Trophoblast cell (in vitro differentiated cells and primary cell): ENCODE data around the gene TMBIM1.
"Not testable (repeated sequence)": the region's sequence is repeated elsewhere in the genome, so short reads cannot be mapped to it uniquely, and the experiment has no call there.

Source experiments
- DNase-seq, 2 donors: peaks; one replicate each; pipeline ENCODE4 v3.0.0-alpha.2; 2016
- H2AFZ ChIP-seq: 2 replicates; pipeline ENCODE4 v1.6.1; 2013; ENCODE audit warnings: low read length, moderate library complexity, mild to moderate bottlenecking; ENCODE audit not compliant: insufficient read depth, poor library complexity
- H2AK5ac ChIP-seq: 2 replicates; pipeline ENCODE4 v1.6.1; 2013; ENCODE audit warnings: mild to moderate bottlenecking, low read length
- H2BK120ac ChIP-seq: 2 replicates; pipeline ENCODE4 v1.6.1; 2013; ENCODE audit warnings: low read length, mild to moderate bottlenecking, moderate library complexity; ENCODE audit not compliant: insufficient read depth, poor library complexity
- H2BK12ac ChIP-seq: 2 replicates; pipeline ENCODE4 v1.6.1; 2013; ENCODE audit warnings: mild to moderate bottlenecking, low read length, moderate library complexity
- H2BK5ac ChIP-seq: 2 replicates; pipeline ENCODE4 v1.6.1; 2013; ENCODE audit warnings: low read length, low read depth, moderate library complexity, mild to moderate bottlenecking; ENCODE audit not compliant: poor library complexity
- H3K14ac ChIP-seq: 2 replicates; pipeline ENCODE4 v1.6.1; 2013; ENCODE audit warnings: mild to moderate bottlenecking, low read length
- H3K18ac ChIP-seq: 2 replicates; pipeline ENCODE4 v1.6.1; 2013; ENCODE audit warnings: mild to moderate bottlenecking, low read length
- H3K23ac ChIP-seq: 2 replicates; pipeline ENCODE4 v1.6.1; 2013; ENCODE audit warnings: low read length
- H3K27ac ChIP-seq: 2 replicates; pipeline ENCODE4 v1.5.1; 2013; ENCODE audit warnings: low read depth, mild to moderate bottlenecking, inconsistent platforms, low read length, moderate library complexity
- H3K27me3 ChIP-seq: 2 replicates; pipeline ENCODE4 v1.6.1; 2013; ENCODE audit warnings: inconsistent platforms, mild to moderate bottlenecking, low read length, moderate library complexity; ENCODE audit not compliant: insufficient read depth
- H3K36me3 ChIP-seq, 2 experiments: 1 replicate in 1 of 2; 2 replicates in 1 of 2; pipeline ENCODE4 v1.6.1; 2013; ENCODE audit warnings: low read length in 2 of 2, mild to moderate bottlenecking in 2 of 2, moderate library complexity in 1 of 2; ENCODE audit not compliant: insufficient read depth in 2 of 2, control insufficient read depth in 1 of 2
- H3K4ac ChIP-seq: 2 replicates; pipeline ENCODE4 v1.6.1; 2013; ENCODE audit warnings: low read depth, mild to moderate bottlenecking, low read length, moderate library complexity
- H3K4me1 ChIP-seq, 2 experiments: 1 replicate in 1 of 2; 2 replicates in 1 of 2; pipeline ENCODE4 v1.6.1; 2013; ENCODE audit warnings: low read length in 2 of 2, mild to moderate bottlenecking in 2 of 2, moderate library complexity in 1 of 2; ENCODE audit not compliant: insufficient read depth in 2 of 2, control insufficient read depth in 1 of 2
- H3K4me2 ChIP-seq: 2 replicates; pipeline ENCODE4 v1.6.1; 2013; ENCODE audit warnings: inconsistent platforms, mild to moderate bottlenecking, low read length, moderate library complexity
- H3K4me3 ChIP-seq: 2 replicates; pipeline ENCODE4 v1.5.1; 2013; ENCODE audit warnings: mild to moderate bottlenecking, low read depth, low read length, inconsistent platforms
- H3K79me1 ChIP-seq: one replicate; pipeline ENCODE4 v1.6.1; 2013; ENCODE audit warnings: low read length
- H3K79me2 ChIP-seq: 2 replicates; pipeline ENCODE4 v1.6.1; 2013; ENCODE audit warnings: low read length, mild to moderate bottlenecking; ENCODE audit not compliant: control insufficient read depth, insufficient read depth, poor library complexity
- H3K9ac ChIP-seq: 2 replicates; pipeline ENCODE4 v1.6.1; 2013; ENCODE audit warnings: mild to moderate bottlenecking, low read length
- H3K9me3 ChIP-seq: 2 replicates; pipeline ENCODE4 v1.6.1; 2013; ENCODE audit warnings: low read depth, mild to moderate bottlenecking, control low read depth, inconsistent platforms, low read length; ENCODE audit not compliant: insufficient read depth
- H4K12ac ChIP-seq: 2 replicates; pipeline ENCODE4 v1.6.1; 2013; ENCODE audit warnings: low read depth, mild to moderate bottlenecking, low read length, moderate library complexity
- H4K8ac ChIP-seq: 2 replicates; pipeline ENCODE4 v1.6.1; 2013; ENCODE audit warnings: low read depth, mild to moderate bottlenecking, low read length, moderate library complexity
- H4K91ac ChIP-seq: one replicate; pipeline ENCODE4 v1.6.1; 2013; ENCODE audit warnings: low read depth, mild to moderate bottlenecking, low read length, moderate library complexity
- WGBS: extraction: QIAGEN DNeasy Blood & Tissue Kit; methylation state at CpG from one replicate; pipeline ENCODE4 v1.1.7; 2013; ENCODE audit warnings: missing lambda C conversion rate; ENCODE audit not compliant: insufficient read length, insufficient coverage; ENCODE audit errors: extremely low coverage; 5-methylcytosine and 5-hydroxymethylcytosine counted together

Gene TMBIM1

DNA sequence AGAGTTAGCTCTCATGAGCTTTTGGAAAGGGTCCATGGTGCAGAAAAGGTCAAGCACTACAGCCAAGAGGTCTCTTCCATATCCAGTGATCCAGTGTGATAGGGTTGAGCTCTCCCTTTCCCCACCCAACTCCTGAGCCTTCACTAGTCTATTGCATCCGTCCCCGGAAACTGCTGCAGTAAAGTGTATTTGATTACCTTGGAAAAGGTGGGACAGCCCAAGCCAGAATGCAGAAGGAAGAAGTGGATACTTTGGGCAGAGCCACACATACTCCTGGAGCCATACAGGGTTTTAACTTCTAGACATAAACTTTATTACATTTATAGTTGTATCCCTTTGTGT lies 18.4 kb downstream of the TMBIM1 start:
- H3K4me3 ChIP-seq: no peak overlapping the region
- peaks cover 6% of the 10 kb centered on the region for H3K79me1 ChIP-seq
- H3K14ac ChIP-seq: no peak overlapping the region
- no peak overlapping the region for H2BK5ac ChIP-seq
- no peaks in the 10 kb centered on the region for H3K9me3 ChIP-seq
- no peak overlapping the region for H3K4me2 ChIP-seq
- H4K8ac ChIP-seq: no peak overlapping the region
- H3K79me2 ChIP-seq: peaks cover 9% of the 10 kb centered on the region
- H3K27me3 ChIP-seq: no peaks in the 10 kb centered on the region
- no peak overlapping the region for H3K27ac ChIP-seq
- no peak overlapping the region for H2AFZ ChIP-seq
- no peak overlapping the region for H2BK12ac ChIP-seq
- peaks cover 5 to 12% of the 10 kb centered on the region in 2 experiments for H3K4me1 ChIP-seq
- H2BK120ac ChIP-seq: no peak overlapping the region
- no peak overlapping the region for H2AK5ac ChIP-seq
- H4K12ac ChIP-seq: no peak overlapping the region
- no peak overlapping the region for H3K9ac ChIP-seq
- peaks cover 49 to 54% of the 10 kb centered on the region in 2 experiments for H3K36me3 ChIP-seq
- WGBS: no CpG with 5 or more reads among the region's 2 CpGs
- H3K23ac ChIP-seq: no peak overlapping the region
- no peak overlapping the region for H3K18ac ChIP-seq
- no peak overlapping the region for H3K4ac ChIP-seq
- no peak overlapping the region for H4K91ac ChIP-seq
- no peak for DNase-seq

DNA sequence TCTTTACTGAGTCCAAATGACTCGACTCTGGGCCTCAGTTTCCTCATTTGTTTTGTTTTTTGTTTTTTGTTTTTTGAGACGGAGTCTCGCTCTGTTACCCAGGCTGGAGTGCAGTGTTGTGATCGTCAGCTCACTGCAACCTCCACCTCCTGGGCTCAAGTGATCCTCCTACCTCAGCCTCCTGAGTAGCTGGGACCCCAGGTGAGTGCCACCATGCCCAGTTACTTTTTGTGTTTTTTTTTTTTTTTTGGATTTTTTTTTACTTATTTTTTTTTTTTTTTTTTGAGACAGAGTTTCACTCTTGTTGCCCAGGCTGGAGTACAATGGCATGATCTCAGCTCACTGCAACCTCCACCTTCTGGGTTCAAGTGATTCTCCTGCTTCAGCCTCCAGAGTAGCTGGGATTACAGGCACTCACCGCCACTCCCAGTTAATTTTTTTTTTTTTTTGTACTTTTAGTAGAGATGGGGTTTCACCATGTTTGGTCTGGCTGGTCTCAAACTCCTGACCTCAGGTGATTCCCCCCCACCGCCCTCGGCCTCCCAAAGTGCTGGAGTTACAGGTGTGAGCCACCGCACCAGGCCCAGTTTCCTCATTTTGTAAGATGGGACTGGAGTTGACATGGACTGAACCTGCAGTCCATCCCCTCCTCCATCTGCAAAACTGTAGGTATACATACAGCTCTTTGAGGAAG lies 18.9 kb downstream of the TMBIM1 start:
- not testable (repeated sequence) for H3K9ac ChIP-seq, H2BK12ac ChIP-seq, H4K91ac ChIP-seq, H3K4me2 ChIP-seq, H3K9me3 ChIP-seq, H3K27me3 ChIP-seq, H3K23ac ChIP-seq, H3K4ac ChIP-seq, H3K14ac ChIP-seq, H4K8ac ChIP-seq, H2AK5ac ChIP-seq, H3K79me2 ChIP-seq, H3K18ac ChIP-seq, DNase-seq, H2BK5ac ChIP-seq, H2BK120ac ChIP-seq, H2AFZ ChIP-seq, H4K12ac ChIP-seq, H3K4me3 ChIP-seq, H3K27ac ChIP-seq, H3K79me1 ChIP-seq
- H3K4me1 ChIP-seq: peaks cover 5 to 12% of the 10 kb centered on the region in 2 experiments
- H3K36me3 ChIP-seq: peaks cover 44 to 49% of the 10 kb centered on the region in 2 experiments
- WGBS: no CpG with 5 or more reads among the region's 8 CpGs

DNA sequence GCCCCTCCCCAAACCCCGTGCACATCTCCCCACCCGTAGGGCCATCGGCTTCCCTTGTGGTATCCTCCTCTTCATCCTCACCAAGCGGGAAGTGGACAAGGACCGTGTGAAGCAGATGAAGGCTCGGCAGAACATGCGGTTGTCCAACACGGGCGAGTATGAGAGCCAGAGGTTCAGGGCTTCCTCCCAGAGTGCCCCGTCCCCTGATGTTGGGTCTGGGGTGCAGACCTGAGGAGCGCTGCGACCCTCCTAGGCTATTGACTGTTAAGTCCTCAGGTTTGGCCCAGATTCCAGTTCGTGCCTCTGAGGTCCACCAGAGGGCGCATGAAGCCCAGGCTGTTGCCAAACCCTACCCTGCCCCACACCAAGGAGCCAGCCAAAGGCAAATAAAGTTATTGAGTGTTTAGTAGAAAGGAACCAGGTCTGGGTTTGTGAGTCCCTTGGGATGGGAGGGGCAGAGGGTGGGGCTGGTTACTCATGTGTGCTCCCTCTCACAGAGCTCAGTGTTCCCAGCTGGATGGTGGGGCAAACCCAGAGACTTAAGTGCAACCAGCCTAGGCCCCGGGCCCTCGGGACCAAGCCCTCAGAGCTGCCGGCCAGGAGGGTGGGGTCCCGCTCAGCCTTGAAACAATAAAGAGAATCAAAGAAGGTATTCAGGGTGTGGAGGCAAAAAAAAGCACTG lies 19.6 kb downstream of the TMBIM1 start:
- H4K8ac ChIP-seq: no peak overlapping the region
- H3K4me1 ChIP-seq: peaks cover 5 to 12% of the 10 kb centered on the region in 2 experiments
- no peak overlapping the region for H2BK12ac ChIP-seq
- H4K91ac ChIP-seq: no peak overlapping the region
- no peaks in the 10 kb centered on the region for H3K27me3 ChIP-seq
- peaks cover 9% of the 10 kb centered on the region for H3K79me2 ChIP-seq
- no peak overlapping the region for H2BK120ac ChIP-seq
- H3K14ac ChIP-seq: no peak overlapping the region
- H4K12ac ChIP-seq: peak overlapping the region; percentile 46
- no peak overlapping the region for H3K4me2 ChIP-seq
- H3K18ac ChIP-seq: no peak overlapping the region
- no peak overlapping the region for H3K4ac ChIP-seq
- H3K9me3 ChIP-seq: no peaks in the 10 kb centered on the region
- H3K36me3 ChIP-seq: peaks cover 40 to 43% of the 10 kb centered on the region in 2 experiments
- no peak overlapping the region for H3K23ac ChIP-seq
- H3K4me3 ChIP-seq: no peak overlapping the region
- peaks cover 6% of the 10 kb centered on the region for H3K79me1 ChIP-seq
- H3K27ac ChIP-seq: no peak overlapping the region
- no peak overlapping the region for H3K9ac ChIP-seq
- no peak overlapping the region for H2AFZ ChIP-seq
- DNase-seq: peak; percentile 85 to 95
- no peak overlapping the region for H2BK5ac ChIP-seq
- no peak overlapping the region for H2AK5ac ChIP-seq
- WGBS: no CpG with 5 or more reads among the region's 18 CpGs

DNA sequence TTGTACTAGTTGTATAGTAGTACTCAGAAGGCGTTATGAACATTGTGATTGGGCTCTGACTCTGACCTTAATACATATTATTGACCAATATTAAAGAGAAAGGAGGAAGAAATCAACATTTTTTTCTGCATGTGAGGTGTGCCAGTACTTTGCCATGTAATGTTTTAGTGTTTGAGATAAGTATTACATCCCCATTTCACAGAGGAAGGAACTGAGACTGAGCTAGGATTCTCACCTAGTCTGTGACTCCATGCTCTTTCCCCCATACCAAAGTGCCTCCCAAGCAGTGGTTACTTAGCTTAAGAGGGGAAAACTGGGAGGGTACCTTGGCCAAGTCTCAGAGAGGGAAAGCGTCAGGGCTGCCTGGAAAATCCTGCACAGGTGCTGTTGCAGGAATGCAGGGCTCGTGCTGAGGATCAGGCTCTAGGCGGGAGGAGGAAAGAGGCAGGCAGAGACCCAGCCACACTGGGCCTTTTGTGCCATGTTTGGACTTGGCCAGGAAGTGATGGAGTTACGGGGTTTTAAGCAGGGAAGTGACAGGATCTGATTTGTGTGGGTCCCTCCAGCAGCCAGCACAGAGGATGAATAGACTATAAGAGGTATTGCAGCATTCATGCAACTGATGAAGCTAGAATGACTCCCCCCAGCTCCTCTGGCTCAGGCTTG lies 20.3 kb downstream of the TMBIM1 start:
- no peak overlapping the region for H3K4me2 ChIP-seq
- H4K8ac ChIP-seq: no peak overlapping the region
- no peak overlapping the region for H3K27ac ChIP-seq
- no peak overlapping the region for H3K23ac ChIP-seq
- peaks cover 5 to 12% of the 10 kb centered on the region in 2 experiments for H3K4me1 ChIP-seq
- H4K91ac ChIP-seq: no peak overlapping the region
- H3K9me3 ChIP-seq: no peaks in the 10 kb centered on the region
- no peaks in the 10 kb centered on the region for H3K27me3 ChIP-seq
- H3K18ac ChIP-seq: no peak overlapping the region
- no peak overlapping the region for H2BK12ac ChIP-seq
- H4K12ac ChIP-seq: no peak overlapping the region
- H3K4me3 ChIP-seq: no peak overlapping the region
- H3K4ac ChIP-seq: no peak overlapping the region
- no peak overlapping the region for H3K9ac ChIP-seq
- H3K79me1 ChIP-seq: peaks cover 6% of the 10 kb centered on the region
- peaks cover 40 to 43% of the 10 kb centered on the region in 2 experiments for H3K36me3 ChIP-seq
- no peak overlapping the region for H2BK120ac ChIP-seq
- peaks cover 9% of the 10 kb centered on the region for H3K79me2 ChIP-seq
- no peak overlapping the region for H2AK5ac ChIP-seq
- H2BK5ac ChIP-seq: no peak overlapping the region
- no peak for DNase-seq
- WGBS: no CpG with 5 or more reads among the region's 5 CpGs
- H2AFZ ChIP-seq: no peak overlapping the region
- H3K14ac ChIP-seq: no peak overlapping the region
